ENCODE measurements around the gene PIWIL1.

PIWIL1 gene

DNA sequence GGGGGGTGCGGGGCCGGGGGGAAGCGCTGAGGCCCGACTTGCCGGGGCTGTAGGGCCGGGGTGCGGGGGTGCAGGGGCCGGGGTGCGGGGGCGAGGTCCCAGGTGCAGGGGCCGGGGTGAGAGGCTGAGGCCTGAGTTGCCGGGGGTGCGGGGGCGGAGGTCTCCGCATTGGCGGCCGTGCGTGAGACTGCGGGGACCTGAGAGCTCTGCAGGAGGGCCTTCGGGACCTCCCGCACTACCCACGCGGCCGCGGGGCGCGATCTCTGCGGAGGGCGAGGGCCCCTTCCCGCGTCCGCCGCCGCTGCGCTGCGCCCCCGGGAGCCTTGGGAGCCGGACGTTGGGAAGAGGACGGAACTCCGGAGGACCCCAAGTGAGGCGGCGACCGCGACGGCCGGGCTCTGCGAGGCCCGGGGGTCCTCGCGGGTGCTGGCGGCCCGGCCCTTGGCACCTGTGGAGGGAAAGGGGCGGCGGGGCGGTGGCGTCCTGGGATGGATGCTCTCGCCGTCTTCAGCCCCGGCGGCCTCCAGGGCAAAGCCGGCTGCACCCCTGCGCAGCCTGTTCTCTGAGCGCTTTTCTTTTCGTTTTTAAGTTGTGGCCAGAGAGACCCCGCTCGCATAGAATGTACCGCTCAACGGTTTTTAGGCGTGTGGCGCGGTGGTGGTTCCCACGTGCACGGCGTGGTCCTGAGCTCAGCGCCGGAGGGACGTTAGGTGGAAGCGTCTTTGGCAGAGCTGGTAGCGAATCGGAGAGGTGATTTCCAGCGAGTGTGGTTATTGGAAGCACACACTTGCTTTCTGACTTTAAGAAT lies 1.3 kb downstream of the PIWIL1 start:
- no peak for DNase-seq

DNA sequence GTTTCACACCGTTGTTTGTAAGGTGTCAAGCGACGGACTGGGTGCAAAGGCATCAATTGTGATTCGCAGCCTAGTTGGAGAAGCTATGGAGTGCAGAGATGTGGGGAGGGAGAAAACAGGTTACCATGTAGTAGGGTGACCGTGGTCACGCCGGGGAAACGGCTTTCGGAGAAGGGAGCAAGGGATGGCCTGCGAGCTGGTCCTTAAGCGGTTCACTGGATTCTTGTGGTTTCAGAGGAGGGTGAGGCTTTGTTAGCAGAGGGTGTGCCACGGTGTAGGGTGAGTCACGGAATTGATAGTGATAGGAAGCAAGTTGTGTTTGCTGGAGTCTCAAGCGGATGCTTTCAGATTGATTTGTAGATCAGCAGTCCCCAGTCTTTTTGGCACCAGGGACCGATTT lies 2.3 kb downstream of the PIWIL1 start:
- no peak for DNase-seq

DNA sequence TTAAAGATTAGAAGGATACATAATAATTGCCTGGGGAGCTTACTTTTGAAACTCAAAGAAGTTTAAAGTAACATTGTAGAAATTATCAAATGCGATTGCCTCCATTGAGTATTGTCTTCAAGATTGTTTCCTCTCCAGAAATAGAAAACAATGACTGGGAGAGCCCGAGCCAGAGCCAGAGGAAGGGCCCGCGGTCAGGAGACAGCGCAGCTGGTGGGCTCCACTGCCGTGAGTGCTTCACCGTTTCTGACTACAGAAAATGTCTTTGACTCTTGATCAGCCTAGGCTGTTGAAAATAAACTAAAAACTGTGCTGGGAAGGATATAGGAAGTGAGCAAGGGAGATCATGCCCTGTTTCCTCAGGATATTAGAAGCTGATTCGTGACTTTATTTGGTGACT lies 4.8 kb downstream of the PIWIL1 start:
- no peak for DNase-seq

DNA sequence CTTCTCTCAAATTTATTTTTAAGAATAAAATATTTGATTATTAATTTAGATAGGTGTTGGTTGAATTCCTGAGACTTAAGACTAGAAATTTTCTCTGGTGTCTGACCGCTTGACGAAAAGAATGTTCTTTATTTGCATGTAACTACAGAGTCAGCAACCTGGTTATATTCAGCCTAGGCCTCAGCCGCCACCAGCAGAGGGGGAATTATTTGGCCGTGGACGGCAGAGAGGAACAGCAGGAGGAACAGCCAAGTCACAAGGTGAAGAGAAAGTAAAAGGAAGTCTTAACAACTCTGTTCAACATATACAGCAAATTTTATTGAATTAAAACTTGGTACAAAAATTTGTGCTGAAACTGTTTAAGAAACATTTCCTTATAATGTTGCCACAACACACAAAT lies 5.2 kb downstream of the PIWIL1 start:
- no peak for DNase-seq

DNA sequence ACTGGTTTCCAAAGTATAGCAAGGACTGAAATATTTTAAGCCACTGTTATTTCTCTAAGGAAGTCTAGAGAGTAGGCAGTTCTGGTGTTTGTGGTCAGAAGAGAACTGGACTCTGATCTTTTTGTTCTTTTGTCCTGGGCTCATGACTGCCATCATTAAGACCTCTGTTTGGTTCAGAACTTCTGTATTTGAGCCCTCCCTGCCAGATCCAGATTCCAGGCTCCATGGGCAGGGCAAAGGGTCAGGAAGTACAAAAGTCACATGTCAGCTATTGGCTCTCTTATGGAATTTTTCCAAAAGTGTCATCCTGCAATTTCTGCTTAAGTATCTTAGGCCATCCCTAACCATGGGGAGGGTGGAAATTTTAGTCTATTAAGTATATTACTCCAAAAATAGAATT lies 6.8 kb downstream of the PIWIL1 start:
- no peak for DNase-seq

DNA sequence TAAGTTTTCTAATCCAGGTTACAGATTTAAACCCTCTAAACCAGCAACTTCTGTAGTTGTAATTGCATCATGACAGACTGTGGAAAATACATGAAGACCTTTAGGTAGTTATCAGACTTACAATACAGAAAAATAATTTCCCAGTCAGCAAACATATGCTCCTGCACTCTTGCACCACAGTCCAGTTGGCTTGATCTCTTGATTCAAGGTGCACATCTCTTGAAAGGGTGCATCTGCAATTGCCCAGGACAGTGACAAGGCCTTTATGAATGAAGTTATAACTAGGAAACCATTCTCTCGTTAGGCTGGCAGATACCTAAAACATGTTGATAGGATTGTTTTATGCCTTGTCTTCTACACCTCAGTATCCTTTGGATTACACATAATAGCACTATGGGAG lies 7.6 kb downstream of the PIWIL1 start:
- DNase-seq: no peak

DNA sequence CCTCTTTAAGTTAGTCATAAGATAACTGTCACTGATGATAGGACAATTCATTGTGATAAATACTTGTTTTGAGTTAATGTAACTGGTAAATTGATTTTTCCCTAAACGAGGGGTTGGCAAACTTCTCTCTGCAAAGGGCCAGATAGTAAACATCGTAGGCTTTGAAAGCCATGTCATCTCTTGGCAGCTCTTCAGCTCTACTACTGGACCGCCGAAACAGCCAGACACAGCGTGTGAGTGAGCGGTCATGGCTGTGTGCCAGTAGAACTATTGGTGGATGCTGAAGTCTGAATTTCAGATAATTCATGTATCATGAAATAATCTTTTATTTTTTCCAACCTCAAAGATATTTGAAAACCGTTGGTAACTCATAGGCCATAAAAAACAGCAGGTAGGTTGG lies 9.9 kb downstream of the PIWIL1 start:
- no peak for DNase-seq

DNA sequence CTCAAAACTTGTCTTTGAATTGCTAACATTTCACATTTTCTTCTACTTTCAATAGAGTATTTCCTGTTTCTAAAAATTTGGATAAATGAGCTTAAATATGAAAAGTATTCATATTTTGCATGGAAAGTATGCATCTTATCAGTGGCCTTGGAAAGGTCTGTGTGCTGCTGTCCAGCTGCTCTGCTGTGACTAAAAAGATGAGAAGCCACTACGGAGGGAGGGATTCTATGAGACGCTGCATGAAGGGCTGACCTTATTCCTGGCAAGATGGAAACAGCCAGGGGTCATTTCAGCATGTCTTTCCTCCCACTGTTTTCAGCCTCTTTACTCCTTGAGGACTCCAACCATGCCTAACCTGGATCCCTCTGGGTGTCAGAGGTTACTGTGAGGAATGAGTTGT lies 13.0 kb downstream of the PIWIL1 start:
- no peak for DNase-seq

DNA sequence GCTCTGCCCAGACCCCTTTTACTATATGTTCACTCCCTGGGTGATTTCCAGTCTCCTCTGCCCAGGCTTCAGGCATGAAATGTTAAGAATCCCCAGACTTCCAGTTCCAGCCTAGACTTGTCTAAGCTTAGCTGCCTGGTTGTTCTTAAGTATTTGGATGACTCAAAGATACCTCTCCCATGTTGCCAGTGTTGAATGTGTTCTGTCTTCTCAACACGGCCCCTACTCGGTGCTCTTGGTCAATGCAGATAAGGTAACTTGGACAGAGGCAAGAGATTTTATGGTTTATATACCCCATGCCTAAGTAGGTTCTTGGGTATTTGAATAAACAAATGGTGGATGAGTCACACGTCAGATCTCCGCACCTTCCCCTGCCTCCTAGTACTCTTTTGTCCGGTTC lies 13.6 kb downstream of the PIWIL1 start:
- no peak for DNase-seq

DNA sequence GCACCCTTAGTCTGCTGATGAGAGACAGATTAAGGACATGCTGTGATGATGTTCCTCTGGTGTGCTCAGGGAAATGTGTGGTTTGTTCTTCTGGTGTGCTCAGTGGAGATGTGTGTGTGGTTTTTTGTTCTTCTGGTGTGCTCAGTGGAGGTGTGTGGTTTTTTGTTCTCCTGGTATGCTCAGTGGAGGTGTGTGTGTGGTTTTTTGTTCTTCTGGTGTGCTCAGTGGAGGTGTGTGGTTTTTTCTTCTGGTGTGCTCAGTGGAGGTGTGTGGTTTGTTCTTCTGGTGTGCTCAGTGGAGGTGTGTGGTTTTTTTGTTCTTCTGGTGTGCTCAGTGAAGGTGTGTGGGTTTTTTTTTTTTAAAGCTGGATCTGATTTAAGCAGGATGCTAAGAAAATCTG lies 15.4 kb downstream of the PIWIL1 start:
- DNase-seq: no peak

DNA sequence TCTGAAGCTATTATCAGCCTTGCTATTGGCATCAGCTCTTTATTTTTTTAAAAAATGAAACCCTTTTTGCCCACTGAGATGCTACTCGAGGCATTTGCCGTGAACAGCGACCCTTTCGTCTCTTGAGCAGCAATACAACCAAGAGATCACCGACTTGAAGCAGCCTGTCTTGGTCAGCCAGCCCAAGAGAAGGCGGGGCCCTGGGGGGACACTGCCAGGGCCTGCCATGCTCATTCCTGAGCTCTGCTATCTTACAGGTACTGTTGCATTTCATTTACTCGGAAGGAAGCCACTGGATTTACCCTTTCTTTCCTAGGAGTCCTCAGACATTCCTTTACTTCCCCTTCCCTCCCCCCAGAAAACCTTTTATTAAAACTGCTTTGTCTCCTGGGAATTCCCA lies 16.7 kb downstream of the PIWIL1 start:
- DNase-seq: no peak

DNA sequence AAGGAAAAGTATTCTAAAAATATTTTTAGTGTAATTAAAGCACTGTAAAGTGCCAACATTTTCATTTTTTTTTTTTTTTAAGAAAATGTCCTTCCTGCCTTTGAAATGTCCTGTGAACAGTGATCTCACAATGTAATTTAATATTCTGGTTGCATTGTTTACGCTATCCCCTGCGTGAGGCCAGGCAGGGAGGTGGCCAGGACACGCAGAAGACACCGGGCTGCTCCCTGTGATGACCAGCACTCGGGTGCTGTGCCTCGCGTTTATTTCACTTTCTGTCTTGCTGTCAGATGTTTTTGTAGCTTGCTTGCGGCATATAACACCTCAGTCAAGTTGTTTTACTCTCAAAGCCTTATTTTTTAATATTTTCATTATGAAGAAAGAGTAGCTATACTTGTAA lies 18.5 kb downstream of the PIWIL1 start:
- DNase-seq: no peak

DNA sequence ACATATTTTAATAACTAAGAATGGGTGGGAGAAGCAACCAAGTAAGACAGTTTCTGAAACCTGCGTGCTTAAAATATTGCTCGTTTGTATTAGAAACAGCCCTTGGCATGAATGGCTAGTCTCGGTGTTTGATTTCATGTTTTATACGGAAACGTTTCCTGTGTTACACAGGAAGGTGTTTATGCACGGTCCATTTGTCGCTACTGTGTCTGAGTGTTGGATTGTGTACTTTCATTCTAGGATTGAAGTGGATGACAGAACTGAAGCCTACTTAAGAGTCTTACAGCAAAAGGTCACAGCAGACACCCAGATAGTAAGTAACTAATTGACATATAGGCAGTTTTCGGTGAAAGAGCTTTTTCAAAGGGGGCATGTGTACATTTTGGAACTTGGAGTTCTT lies 19.6 kb downstream of the PIWIL1 start:
- no peak for DNase-seq

DNA sequence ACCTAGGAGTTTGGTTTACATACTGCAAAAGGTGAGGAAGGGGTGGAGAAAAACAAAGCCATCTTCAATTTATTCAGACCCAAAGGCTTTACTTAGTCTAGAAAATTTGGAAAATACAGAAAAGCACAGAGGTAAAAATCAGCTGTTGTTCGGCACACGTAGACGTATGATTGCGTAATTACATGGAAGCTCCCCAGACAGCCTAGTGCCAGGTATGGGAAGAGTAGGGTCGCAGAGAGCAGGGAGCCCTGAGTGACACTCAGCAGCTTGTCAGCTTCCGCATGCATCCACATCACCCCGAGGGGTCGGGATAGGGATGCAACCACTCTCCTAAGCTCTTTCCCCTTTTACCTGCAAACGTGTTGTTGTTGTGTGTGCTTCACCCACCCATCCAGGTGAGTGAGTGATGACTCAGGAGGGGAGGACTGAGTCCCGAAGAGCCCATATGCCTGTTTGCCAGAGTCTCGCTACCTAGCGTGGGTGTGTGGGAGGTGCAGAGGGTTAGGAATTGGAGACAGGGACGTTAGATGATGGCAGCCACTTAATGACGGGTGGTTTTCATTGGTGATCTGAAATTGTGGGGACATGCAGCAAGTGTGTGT lies 20.1 kb downstream of the PIWIL1 start:
- no peak for DNase-seq

DNA sequence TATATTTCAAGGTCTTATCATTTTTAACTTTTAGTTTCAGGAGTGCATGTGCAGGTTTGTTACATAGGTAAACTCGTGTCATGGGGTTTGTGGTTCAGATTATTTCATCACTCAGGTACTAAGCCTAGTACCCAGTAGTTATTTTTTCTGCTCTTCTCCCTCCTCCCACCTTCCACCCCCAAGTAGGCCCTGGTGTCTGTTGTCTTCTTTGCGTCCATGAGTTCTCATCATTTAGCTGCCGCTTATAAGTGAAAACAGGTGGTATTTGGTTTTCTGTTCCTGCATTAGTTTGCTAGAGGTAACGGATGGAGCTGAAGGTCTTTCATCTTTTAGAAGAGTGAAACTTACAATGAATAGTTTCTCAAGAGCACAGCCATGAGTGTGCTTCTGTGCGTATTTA lies 24.4 kb downstream of the PIWIL1 start:
- no peak for DNase-seq

DNA sequence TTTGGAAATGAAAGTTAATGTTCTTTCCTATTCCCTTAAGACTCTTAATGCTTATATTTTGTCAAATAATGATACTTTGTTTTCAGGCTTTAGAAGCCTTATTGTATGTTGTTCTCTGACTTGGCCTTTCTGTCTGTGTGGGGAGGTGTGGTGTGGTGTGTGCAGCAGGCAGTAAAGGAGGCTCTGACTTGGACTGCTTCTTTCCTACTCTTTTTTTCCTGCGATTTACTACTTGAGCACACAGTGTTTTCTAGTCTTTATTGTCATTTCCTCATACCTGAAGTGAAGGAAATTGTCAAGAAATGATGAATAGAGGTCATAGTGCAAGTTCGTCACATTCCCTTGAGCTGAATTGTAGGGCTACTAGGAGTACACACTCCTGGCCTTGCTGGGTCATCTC lies 26.9 kb downstream of the PIWIL1 start:
- no peak for DNase-seq

DNA sequence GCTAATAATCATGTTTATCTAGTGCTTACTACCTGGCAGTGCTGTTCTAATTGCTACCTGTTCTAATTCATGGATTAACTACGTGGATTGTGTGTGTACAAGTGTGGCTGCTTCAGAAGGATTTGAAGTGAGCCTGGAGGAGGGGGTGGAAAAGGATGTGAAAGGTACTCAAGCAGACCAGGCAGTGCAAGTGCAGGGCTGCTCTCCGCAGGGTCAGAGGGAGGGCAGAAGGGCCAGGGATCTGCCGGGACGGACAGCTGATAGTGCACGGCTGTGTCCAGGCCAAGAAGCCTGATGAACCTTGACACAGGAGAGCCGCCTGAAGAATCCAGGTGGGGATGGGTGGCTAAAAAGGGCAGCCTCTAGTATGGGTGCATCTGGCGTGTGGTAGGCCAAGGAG lies 28.5 kb downstream of the PIWIL1 start:
- no peak for DNase-seq

DNA sequence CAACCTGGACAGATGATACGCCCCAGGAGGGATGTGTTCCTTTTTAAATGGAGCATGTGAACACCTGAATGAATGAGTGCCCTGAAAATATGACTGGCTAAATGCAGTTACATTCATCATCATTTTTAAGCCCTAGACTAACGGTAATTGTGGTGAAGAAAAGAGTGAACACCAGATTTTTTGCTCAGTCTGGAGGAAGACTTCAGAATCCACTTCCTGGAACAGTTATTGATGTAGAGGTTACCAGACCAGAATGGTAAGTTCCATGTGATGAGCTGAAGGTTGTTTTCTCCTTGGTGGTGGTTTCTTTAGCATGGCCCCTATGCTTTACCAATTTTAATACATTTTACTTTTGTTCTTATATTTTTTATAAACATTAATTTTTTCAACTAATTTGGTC lies 29.3 kb downstream of the PIWIL1 start:
- no peak for DNase-seq

DNA sequence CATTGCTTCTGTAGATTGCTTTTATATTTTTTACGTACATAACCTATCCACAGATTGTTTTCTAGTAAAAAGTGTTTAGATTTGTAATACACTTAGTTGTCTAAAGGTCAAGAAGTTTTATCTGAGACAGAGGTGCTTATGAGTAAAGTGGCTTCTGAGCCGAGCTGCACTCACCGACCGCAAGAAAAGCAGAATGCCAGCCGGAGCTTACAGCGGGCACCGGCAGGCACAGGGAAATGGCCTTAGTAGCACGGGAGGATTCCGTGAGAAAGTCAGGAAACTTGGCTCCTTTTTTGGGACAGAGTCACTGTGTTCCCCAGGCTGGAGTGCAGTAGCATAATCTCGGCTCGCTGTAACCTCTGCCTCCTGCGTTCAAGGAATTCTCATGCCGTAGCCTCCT lies 29.8 kb downstream of the PIWIL1 start:
- DNase-seq: no peak

DNA sequence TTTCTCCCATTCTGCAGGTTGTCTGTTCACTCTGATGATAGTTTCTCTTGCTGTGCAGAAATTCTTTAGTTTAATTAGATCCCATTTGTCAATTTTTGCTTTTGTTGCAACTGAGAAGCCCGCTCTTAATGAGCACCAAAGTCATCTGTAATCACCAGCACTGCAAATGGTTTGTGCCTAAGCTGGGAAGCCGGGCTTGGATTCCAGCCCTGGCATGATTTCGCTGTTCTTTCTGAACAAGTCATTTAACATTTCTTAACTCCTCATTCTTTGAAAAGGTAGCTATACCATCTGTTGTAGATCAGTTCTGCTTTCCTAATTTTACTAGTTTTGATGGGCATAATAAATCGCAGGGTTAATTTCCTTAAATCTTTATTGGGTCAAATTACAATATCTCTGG lies 32.1 kb downstream of the PIWIL1 start:
- no peak for DNase-seq

DNA sequence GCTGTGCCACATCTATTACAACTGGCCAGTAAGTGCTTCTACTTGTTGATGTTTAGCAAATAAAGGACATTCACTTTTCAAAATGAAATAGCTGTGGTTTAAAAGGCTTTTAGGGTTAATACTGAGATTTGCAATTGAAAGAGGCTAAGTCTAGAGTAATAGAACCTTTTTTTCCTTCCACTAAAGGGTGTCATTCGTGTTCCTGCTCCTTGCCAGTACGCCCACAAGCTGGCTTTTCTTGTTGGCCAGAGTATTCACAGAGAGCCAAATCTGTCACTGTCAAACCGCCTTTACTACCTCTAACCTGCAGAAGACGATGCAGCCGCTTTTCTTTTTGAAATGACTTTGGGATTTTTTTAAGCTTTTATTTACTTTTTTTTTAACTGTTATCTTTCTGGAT lies 33.6 kb downstream of the PIWIL1 start:
- no peak for DNase-seq

DNA sequence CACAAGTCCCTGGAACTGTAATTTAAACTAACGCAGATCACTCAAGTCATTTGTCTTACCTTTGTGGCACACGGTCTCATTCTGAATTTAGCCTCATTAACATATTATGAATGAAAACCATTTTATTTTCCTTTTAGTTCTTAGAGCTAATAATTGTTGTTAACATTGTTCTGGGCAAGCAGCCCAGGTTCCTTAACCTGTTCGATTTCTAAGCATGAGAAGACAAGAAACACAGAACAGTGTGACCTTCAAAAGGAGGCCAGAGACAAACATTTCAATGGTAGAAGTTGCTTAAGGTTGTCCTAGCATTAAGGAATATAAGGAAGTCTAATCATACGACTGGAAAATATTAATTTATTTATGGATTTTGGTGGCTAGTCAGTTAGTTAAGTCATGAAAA lies 35.2 kb downstream of the PIWIL1 start:
- DNase-seq: no peak

DNA sequence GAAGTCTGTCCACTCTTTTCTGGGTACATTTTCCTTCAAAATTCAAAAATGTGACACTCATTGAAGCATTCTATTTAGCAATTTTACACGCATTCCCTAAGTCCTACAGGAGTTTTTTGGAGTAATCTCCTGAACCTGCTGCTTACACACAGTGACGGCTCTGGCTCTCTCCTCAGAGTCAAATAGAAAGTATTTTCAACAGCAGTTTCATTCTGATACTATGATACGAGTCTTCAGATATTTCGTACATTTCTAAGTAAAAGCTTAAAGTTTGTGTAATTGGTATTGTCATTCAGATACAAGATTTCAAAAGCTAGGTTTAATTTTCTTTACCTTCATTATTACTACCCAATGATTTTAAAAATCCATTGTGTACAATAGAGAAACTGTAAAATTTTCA lies 36.4 kb downstream of the PIWIL1 start:
- DNase-seq: no peak

DNA sequence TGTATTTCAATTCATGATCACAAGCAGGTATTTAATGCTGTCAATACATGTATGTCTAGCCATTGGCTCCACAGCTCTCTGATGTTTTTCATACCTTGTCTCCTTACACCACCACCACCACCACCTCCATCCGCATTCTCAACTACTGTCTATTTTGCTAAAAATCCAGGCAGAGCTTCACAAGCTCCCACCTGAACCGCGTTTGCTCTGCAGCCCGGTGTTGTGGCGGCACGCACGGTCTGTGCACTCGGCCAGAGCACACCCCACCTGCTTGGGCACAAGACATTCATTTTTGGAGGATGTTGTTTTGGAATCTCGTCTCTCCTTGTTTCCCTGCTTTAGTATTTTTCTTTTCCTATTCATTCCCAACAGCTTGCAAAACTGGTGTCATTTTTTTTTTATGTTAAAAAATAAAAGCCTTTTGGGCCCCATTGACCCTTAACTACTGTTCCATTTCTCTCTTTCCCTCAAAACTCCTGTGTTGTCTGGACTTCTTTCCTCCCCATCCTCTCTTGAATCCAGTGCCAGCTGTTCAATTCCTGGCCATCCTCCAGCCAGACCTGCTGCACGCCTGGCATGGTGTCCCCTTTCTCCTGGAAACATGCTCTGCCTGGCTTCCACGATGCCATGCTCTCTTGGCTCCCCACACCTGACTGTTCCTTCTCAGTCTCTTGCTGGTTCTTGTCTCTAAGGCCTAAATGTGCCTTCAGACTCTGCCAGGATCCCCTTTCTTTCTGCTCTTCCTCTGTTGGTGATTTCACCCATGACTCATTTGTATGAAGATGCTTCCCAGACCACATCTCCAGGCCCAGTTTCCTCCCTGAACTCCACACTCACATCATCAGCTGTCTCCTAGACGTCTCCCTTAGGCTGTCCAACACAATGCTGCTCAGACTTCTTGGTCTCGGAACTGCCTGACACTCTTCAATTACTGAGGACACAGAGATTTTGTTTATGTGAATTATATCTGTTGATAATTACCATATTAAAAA lies 37.9 kb downstream of the PIWIL1 start:
- no peak for DNase-seq

Measured in NCI-H1048 (cell line).